AG04449 (cell line): ENCODE results near the gene FAM117B.
"Not testable (repeated sequence)": the region's sequence is repeated elsewhere in the genome, so short reads cannot be mapped to it uniquely, and the experiment has no call there.

Experiments used
- CTCF ChIA-PET: fragments of 350-600 bp; formaldehyde crosslinking; extraction: SDS; loops from one replicate; lab custom pipeline; 2021; ENCODE audit warnings: antibody characterized with exemption; lab: Yijun Ruan, JAX
- POLR2A ChIA-PET: fragments of 400-600, 350-600 bp; formaldehyde crosslinking; extraction: SDS; loops from one replicate; lab custom pipeline; 2020; ENCODE audit warnings: antibody characterized with exemption, inconsistent platforms; lab: Yijun Ruan, JAX
- DNase-seq: peaks from one replicate; pipeline ENCODE4 v3.0.0-alpha.2; 2010; ENCODE audit warnings: low read depth, low spot score
- H3K4me3 ChIP-seq: 2 replicates; pipeline ENCODE4 v1.5.1; 2011; ENCODE audit warnings: low read depth, mild to moderate bottlenecking, control low read depth, low read length
- CTCF ChIP-seq: IDR thresholded peaks from one replicate; pipeline ENCODE4 v1.5.1; 2011; ENCODE audit warnings: mild to moderate bottlenecking, moderate library complexity, low read length, control low read depth, inconsistent platforms; ENCODE audit not compliant: insufficient read depth; ENCODE audit errors: missing control alignments

FAM117B gene

GRCh38 chr2:202671317-202672035, 36.7 kb downstream of the FAM117B start:
- CTCF ChIA-PET = no interaction called here
- DNase-seq = no peak
- POLR2A ChIA-PET = no interaction called here
- TF ChIP-seq CTCF = no peak
- H3K4me3 ChIP-seq = no peak overlapping the region

GRCh38 chr2:202675097-202675496, 40.3 kb downstream of the FAM117B start:
- CTCF ChIA-PET = interaction anchor here (0.6 kb wide), 1 partner anchor 14 kb away, joined by 3 read pairs; no protein-coding TSS in a partner anchor

GRCh38 chr2:202679980-202680379, 45.2 kb downstream of the FAM117B start:
- no peak for DNase-seq
- CTCF ChIA-PET = no interaction called here
- no peak overlapping the region for H3K4me3 ChIP-seq
- no peak for TF ChIP-seq CTCF
- POLR2A ChIA-PET = no interaction called here

More at GRCh38 chr2:202675097-202675496, 40.3 kb downstream of the FAM117B start:
- DNase-seq, POLR2A ChIA-PET, H3K4me3 ChIP-seq: not testable (repeated sequence)

GRCh38 chr2:202680512-202680911, 45.7 kb downstream of the FAM117B start:
- TF ChIP-seq CTCF = no peak
- no peak for DNase-seq

GRCh38 chr2:202681688-202682205, 47.0 kb downstream of the FAM117B start:
- H3K4me3 ChIP-seq = no peak overlapping the region
- CTCF ChIA-PET = no interaction called here
- DNase-seq = no peak
- POLR2A ChIA-PET = no interaction called here
- TF ChIP-seq CTCF = no peak

More at GRCh38 chr2:202680512-202680911, 45.7 kb downstream of the FAM117B start:
- ChIA-PET POLR2A (no interaction called here), CTCF (no interaction called here)
- H3K4me3 ChIP-seq = no peak overlapping the region

GRCh38 chr2:202682274-202682673, 47.5 kb downstream of the FAM117B start:
- ChIA-PET POLR2A (no interaction called here), CTCF (no interaction called here)
- H3K4me3 ChIP-seq = no peak overlapping the region
- DNase-seq = no peak
- no peak for TF ChIP-seq CTCF
